ENCODE results near the gene BAIAP2L1.

Gene BAIAP2L1

DNA sequence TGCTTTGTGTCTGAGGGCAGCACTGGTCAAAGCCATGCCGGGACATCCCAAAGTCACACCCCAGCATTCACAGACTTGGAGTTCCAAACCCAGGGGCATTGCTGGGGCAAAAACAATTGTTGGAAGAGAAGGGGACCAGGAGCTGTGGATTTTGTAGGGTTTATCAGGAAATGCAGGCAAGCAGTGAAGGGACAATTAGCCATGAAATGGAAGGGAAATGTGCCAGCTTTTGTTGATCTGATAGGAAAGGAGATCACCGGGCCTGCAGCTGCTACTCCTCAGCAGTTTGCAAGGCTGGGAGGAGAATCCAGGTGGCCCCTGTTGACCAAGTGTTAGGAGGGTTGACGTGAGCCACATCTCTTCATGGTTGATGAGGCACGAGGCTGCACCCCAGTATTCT lies 122.0 kb downstream of the BAIAP2L1 start:
- TF ChIP-seq, protein P1, sequence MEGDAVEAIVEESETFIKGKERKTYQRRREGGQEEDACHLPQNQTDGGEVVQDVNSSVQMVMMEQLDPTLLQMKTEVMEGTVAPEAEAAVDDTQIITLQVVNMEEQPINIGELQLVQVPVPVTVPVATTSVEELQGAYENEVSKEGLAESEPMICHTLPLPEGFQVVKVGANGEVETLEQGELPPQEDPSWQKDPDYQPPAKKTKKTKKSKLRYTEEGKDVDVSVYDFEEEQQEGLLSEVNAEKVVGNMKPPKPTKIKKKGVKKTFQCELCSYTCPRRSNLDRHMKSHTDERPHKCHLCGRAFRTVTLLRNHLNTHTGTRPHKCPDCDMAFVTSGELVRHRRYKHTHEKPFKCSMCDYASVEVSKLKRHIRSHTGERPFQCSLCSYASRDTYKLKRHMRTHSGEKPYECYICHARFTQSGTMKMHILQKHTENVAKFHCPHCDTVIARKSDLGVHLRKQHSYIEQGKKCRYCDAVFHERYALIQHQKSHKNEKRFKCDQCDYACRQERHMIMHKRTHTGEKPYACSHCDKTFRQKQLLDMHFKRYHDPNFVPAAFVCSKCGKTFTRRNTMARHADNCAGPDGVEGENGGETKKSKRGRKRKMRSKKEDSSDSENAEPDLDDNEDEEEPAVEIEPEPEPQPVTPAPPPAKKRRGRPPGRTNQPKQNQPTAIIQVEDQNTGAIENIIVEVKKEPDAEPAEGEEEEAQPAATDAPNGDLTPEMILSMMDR (conservative IDR thresholded peaks at IDR 0.05; ENCODE audit: low read depth, low read length): no peak
- no peak for DNase-seq (ENCODE audit: low read depth)

DNA sequence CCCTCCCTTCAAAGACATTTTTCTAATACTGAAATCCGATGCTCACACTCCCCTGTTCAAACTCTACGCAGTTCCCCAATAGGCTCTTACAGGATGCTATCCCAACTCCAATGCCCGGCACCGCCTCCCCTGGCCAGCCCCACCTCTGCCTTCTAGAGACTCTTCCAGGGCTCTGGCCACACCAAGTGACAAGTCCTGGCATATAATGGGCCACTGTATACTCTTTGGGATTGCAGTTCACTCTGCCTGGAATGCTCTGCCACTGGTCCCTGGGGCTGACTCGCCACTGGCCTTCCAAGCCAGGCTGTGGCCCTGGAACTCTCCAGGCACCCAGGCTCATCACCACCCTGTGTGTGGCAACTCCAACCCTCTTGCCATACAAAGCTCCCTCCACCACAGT lies 122.5 kb downstream of the BAIAP2L1 start:
- no peak for DNase-seq (ENCODE audit: low read depth)
- H3K4me3 ChIP-seq (ENCODE audit: low read depth, low read length): no peak overlapping the region
- TF ChIP-seq, protein P1 (conservative IDR thresholded peaks at IDR 0.05; ENCODE audit: low read depth, low read length): no peak

More for the DNA sequence above, 122.0 kb downstream of the BAIAP2L1 start:
- H3K4me3 ChIP-seq (ENCODE audit: low read depth, low read length): no peak overlapping the region

DNA sequence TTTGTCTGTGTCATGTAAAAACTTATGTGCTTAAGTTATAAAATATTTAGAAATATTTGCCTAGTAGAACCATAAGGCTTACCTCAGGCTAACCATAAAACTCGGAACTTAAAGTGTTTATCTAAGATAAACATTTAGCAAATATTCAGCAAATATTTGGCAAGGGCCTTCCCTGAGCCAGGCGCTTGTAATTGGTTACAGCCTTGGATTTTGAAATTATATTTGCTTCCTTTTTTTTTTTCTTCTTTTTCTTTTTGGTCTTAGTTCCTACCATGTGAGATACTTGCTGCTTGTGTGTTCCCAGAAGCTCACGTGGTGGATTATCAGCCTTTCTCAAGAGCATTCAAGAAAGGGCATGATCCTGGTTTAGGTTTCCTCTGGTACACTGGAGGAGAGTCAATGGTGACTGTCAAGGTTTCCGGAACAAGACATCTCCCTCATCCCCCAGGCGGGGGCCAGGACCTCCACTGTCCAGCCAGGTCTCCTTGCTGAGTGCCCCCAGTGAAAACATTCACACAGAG lies 124.6 kb downstream of the BAIAP2L1 start:
- H3K4me3 ChIP-seq (ENCODE audit: low read depth, low read length): no peak overlapping the region
- TF ChIP-seq, protein P1 (conservative IDR thresholded peaks at IDR 0.05; ENCODE audit: low read depth, low read length): no peak
- peak; percentile 94 for DNase-seq (ENCODE audit: low read depth)

DNA sequence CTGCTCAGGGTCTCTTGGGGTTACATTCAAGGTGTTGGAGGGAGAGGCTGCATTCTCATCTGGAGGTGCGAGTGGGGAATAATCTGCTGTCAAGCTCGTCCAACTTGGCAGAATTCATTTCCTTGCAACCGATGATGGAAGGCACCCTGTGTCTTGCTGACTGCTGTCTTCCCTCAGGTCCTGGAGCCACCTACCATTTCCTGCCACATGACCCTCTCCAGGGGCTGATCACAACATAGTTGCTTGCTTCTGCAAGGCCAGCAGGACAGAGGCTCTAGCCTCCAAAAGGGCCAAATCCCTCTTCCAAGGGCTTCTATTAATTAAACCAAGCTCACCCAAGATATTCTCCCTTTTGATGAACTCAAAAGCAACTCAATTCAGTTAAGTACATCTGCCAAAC lies 133.6 kb downstream of the BAIAP2L1 start:
- DNase-seq (ENCODE audit: low read depth): no peak
- TF ChIP-seq, protein P1 (conservative IDR thresholded peaks at IDR 0.05; ENCODE audit: low read depth, low read length): no peak
- H3K4me3 ChIP-seq (ENCODE audit: low read depth, low read length): no peak overlapping the region

DNA sequence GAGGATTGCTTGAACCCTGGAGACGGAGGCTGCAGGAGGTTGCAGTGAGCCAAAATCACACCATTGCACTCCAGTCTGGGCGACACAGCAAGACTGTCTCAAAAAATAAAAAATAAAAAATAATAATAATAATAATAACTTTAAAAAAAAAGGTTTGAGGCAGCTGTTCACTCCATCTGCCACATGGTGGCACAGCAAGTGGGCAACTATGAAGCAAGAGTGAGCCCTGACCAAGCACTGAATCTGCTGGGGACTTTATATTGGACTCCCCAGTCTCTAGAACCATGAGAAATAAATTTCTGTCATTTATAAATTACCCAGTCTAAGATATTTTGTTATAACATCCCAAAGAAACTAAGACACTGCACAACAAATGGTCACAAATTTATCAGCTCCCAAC lies 134.1 kb downstream of the BAIAP2L1 start:
- DNase-seq (ENCODE audit: low read depth): peak; percentile 45
- no peak overlapping the region for H3K4me3 ChIP-seq (ENCODE audit: low read depth, low read length)
- TF ChIP-seq, protein P1 (conservative IDR thresholded peaks at IDR 0.05; ENCODE audit: low read depth, low read length): peak; percentile 52

DNA sequence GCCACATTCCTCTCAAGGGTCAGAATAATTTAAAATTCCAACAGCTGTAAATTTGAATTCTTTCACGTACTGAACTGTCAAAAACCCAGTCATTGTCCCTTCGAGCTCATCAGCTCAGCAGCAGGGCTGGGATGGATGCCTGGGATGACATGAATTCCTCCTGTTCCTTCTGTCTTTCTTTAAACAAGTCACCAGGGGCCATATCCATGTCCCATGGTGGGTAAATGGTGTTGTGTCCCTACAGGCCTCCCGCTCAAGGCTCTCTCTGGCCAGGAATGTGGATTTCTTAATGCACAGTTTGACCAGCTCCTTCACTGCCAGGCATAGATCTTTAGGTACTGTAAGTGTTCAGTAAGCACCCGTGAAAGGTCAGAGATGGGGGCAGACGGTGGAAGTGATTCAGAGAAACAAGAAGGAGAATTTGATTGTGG lies 135.0 kb downstream of the BAIAP2L1 start:
- TF ChIP-seq, protein P1 (conservative IDR thresholded peaks at IDR 0.05; ENCODE audit: low read depth, low read length): no peak
- H3K4me3 ChIP-seq (ENCODE audit: low read depth, low read length): no peak overlapping the region
- DNase-seq (ENCODE audit: low read depth): peak; percentile 78

DNA sequence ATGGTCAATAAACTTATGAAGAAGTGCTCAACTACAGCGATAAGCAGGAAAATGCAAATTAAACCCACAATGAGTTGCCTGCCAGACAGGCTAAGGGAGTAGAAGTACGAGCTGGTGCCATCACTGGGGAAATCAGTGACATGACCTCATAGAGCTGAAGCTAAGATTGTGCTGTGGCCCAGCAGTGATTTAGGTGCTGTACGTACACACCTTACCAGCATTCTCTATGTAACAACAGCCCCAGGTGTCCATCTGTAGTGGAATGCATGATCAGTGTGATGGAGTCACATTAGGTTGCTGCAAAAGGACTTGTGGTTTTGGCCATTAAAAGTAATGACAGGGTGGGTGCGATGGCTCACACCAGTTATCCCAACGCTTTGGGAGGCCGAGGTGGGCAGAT lies 143.2 kb downstream of the BAIAP2L1 start:
- TF ChIP-seq, protein P1 (conservative IDR thresholded peaks at IDR 0.05; ENCODE audit: low read depth, low read length): no peak
- DNase-seq (ENCODE audit: low read depth): no peak
- H3K4me3 ChIP-seq (ENCODE audit: low read depth, low read length): no peak overlapping the region

All from choroid plexus epithelial cell (primary cell).